ENCODE measurements around the gene FGFBP2. TPM values are rescaled to one million over a fixed set of nuclear protein-coding genes. Genes with fewer than 3 reads are reported as not detected.
A peak's percentile ranks its signal among the peaks of the same experiment; 100 is the strongest.

FGFBP2 gene
- total RNA-seq, 2 experiments from 2014 or later = not detected

DNA sequence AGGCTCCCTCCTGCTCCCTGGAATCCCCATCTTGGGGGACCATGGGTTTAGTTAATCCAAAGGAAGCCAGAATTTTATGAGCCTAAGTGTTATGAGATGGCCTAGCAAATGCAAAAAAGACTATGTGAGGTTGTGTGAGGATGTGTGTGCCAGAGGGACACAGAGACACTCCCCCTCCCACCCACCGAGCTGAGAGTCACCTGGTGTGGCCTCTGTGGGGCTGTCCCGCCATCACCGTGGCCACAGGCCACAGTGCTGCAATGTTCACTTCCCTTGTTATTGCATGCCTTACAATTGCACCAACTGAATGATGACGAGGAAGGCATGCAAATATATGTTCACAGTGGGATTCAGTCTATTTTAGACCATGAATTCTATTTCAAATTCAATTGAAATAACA, 601 bp upstream of the FGFBP2 start:
- intact Hi-C loops (cut with micrococcal nuclease) = loop anchor here (1.0 kb wide), 3 partner anchors 38 to 236 kb away; no protein-coding TSS in a partner anchor
- Mint-ChIP-seq H3K9me3 (no peaks in the 10 kb centered on the region), H3K27ac (no peak overlapping the region), H3K27me3 (ENCODE audit: low read depth) (peaks cover 2% of the 10 kb centered on the region), H3K36me3 (ENCODE audit: low read depth) (no peaks in the 10 kb centered on the region), H3K4me1 (ENCODE audit: low read depth) (peaks cover 11% of the 10 kb centered on the region), H3K4me3 (no peak overlapping the region)
- peak; percentile 57 for DNase-seq
- CTCF ChIA-PET = interaction anchor here (0.9 to 4.7 kb wide), 8 partner anchors 11 to 693 kb away, joined by 3 to 29 read pairs (median 4); no protein-coding TSS in a partner anchor

- H3K36me3 Mint-ChIP-seq (ENCODE audit: low read depth) = no peaks in the 10 kb centered on the region
- H3K4me3 Mint-ChIP-seq = no peak overlapping the region
- no peaks in the 10 kb centered on the region for H3K9me3 Mint-ChIP-seq
- no peak overlapping the region for H3K27ac Mint-ChIP-seq
- peaks cover 2% of the 10 kb centered on the region for H3K27me3 Mint-ChIP-seq (ENCODE audit: low read depth)
- intact Hi-C loops (cut with micrococcal nuclease) = no loop called here
- H3K4me1 Mint-ChIP-seq (ENCODE audit: low read depth) = peaks cover 11% of the 10 kb centered on the region
- peak; percentile 11 for DNase-seq
- CTCF ChIA-PET = interaction anchor here (0.7 to 4.7 kb wide), 5 partner anchors 9 to 156 kb away, joined by 3 to 29 read pairs (median 18); no protein-coding TSS in a partner anchor
These were observed 1.0 kb downstream of the FGFBP2 start for GRCh38 chr4:15961781-15962510.

- no peak for DNase-seq
These were observed 4.4 kb downstream of the FGFBP2 start for GRCh38 chr4:15958562-15958961.

DNA sequence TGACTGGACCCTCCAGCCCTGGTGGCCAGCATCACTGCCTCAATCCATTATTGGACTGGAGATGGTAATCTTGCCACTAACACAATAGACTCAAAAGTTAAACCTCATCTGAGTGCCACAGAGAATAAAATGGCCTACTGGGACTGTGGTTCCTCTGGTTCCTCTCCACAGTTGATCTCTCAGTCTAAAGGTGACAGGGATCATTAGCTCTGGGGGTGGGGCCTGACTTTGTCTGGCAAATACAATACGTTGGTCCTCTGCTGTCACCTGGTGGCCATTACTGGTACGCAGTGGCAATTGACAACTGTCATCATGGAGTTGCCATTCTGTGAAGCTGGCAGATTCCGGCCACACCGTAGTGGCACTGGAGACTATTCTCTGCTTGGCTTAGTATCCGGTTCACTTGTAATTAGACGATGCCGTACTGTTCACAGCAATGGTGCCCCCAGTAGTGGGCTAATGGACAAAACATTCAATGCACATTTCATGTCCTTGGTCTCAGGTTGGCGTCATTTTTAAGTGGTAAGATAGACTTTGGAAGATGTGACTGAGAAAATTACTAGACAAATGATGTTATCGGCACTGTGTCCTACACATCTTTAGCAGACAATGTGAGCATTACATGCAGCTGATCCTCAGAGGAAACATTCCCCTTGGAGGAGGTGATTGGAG, 6.7 kb downstream of the FGFBP2 start:
- Mint-ChIP-seq H3K27me3 (ENCODE audit: low read depth) (no peaks in the 10 kb centered on the region), H3K36me3 (ENCODE audit: low read depth) (no peaks in the 10 kb centered on the region), H3K9me3 (no peaks in the 10 kb centered on the region), H3K4me3 (no peak overlapping the region), H3K27ac (no peak overlapping the region), H3K4me1 (ENCODE audit: low read depth) (no peaks in the 10 kb centered on the region)
- intact Hi-C loops (cut with micrococcal nuclease) = loop anchor here (1.0 to 2.0 kb wide), 5 partner anchors 74 to 724 kb away; no protein-coding TSS in a partner anchor
- peak; percentile 93 for DNase-seq
- CTCF ChIA-PET = interaction anchor here (0.5 to 2.4 kb wide), 29 partner anchors 8 to 969 kb away, joined by 3 to 86 read pairs (median 4); partner anchors contain the start of gene FGFBP1

More at GRCh38 chr4:15958562-15958961, 4.4 kb downstream of the FGFBP2 start:
- CTCF ChIA-PET = interaction anchor here (0.9 to 1.5 kb wide), 6 partner anchors 12 to 500 kb away, joined by 3 to 8 read pairs (median 4); no protein-coding TSS in a partner anchor
- H3K4me3 Mint-ChIP-seq = no peak overlapping the region
- H3K9me3 Mint-ChIP-seq = no peaks in the 10 kb centered on the region
- no peaks in the 10 kb centered on the region for H3K27me3 Mint-ChIP-seq (ENCODE audit: low read depth)
- H3K27ac Mint-ChIP-seq = no peak overlapping the region
- H3K4me1 Mint-ChIP-seq (ENCODE audit: low read depth) = peaks cover 10% of the 10 kb centered on the region
- intact Hi-C loops (cut with micrococcal nuclease) = no loop called here
- no peaks in the 10 kb centered on the region for H3K36me3 Mint-ChIP-seq (ENCODE audit: low read depth)

DNA sequence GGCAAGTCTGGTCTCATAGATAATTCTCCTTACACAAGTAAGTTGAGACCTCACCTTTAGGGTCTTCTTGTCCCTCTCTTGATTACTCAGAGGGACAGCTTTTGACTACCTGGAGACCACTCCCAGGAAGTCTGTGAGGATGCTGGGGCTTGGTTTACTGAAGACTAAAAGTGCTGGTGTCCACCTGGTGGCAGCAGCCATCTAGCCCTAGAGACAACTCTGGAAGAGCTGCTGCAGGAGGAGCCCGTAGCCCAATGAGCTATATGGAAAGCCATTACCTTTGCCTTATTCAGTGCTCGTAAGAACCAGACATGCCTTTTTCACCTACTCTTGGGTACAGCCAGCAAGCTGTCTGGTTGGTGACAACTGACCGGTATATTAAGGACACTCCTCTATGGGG, 7.3 kb downstream of the FGFBP2 start:
- Mint-ChIP-seq H3K4me1 (ENCODE audit: low read depth) (no peaks in the 10 kb centered on the region), H3K36me3 (ENCODE audit: low read depth) (no peaks in the 10 kb centered on the region), H3K27ac (no peak overlapping the region), H3K27me3 (ENCODE audit: low read depth) (no peaks in the 10 kb centered on the region), H3K4me3 (no peak overlapping the region), H3K9me3 (no peaks in the 10 kb centered on the region)
- CTCF ChIA-PET = interaction anchor here (0.7 to 2.4 kb wide), 26 partner anchors 8 to 969 kb away, joined by 3 to 86 read pairs (median 4); partner anchors contain the start of gene FGFBP1
- DNase-seq = no peak
- intact Hi-C loops (cut with micrococcal nuclease) = loop anchor here (1.0 to 2.0 kb wide), 5 partner anchors 73 to 723 kb away; no protein-coding TSS in a partner anchor

DNA sequence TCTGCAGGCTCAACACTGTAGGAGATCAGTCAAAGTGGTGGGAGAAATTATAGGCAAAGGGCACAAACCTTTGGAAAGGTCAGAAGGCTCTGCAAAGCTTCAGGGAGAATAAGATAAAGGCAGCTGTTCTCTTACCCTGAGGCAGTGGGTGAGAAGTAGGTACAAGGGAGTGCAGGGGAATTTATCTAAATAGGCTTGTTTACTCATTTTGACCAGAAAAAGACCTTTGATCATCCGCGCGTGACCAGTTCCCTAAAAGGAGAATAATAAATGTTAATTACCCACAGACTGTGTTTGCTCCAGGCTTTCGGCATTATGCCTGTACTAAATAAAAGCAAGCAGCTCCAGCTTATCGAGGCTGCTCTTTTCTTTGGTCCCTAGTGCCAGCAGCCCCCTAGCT, 9.3 kb downstream of the FGFBP2 start:
- no peaks in the 10 kb centered on the region for H3K9me3 Mint-ChIP-seq
- DNase-seq = no peak
- CTCF ChIA-PET = interaction anchor here (1.0 to 2.9 kb wide), 5 partner anchors 14 to 221 kb away, joined by 3 to 19 read pairs (median 5); no protein-coding TSS in a partner anchor
- intact Hi-C loops (cut with micrococcal nuclease) = no loop called here
- H3K27ac Mint-ChIP-seq = no peak overlapping the region
- H3K36me3 Mint-ChIP-seq (ENCODE audit: low read depth) = no peaks in the 10 kb centered on the region
- no peaks in the 10 kb centered on the region for H3K4me1 Mint-ChIP-seq (ENCODE audit: low read depth)
- H3K4me3 Mint-ChIP-seq = no peak overlapping the region
- no peaks in the 10 kb centered on the region for H3K27me3 Mint-ChIP-seq (ENCODE audit: low read depth)

DNA sequence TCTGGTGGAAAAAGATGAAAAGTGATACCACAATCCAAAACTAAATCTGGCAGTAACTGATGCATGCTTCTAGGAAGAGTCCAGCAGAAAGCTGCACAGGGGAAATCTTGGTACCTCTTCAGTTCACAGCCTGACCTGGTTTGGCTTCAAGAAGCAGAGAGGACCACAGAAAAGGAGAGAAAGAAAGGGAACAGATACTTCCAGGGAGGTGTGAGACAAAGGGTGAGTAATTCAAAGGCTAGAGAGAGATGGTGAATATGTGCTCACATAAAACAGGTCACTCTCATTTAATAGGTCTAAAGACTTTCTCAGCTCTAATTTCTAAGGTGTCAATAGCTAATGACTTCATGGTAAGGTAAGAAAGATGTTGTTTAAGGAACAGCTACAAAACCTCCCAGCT, 11.2 kb downstream of the FGFBP2 start:
- DNase-seq = no peak
- CTCF ChIA-PET = interaction anchor here (0.7 to 2.9 kb wide), 2 partner anchors 69 to 200 kb away, joined by 3 to 18 read pairs; no protein-coding TSS in a partner anchor

DNA sequence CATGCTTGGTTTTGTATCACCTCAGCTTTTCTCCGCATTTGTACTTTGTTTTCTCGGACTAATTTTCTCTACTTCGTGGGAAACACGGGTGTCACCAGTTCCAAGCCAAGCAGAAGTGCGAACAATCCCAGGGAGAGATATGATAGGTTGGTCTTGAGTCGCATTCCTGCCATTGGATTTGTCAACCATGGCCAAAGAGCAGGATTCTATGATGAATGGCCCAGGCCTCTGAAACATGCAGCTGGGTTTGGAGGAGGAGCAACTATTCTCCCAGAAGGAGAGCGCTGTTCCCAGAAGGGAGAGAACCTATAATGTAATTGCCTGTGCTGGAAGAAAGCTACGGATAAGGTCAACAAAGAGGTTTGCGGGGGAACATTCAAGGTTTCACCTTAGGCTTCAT, 14.1 kb downstream of the FGFBP2 start:
- no peak overlapping the region for H3K4me3 Mint-ChIP-seq
- H3K27me3 Mint-ChIP-seq (ENCODE audit: low read depth) = no peaks in the 10 kb centered on the region
- CTCF ChIA-PET = interaction anchor here (0.5 to 1.3 kb wide), 3 partner anchors 66 to 358 kb away, joined by 3 to 7 read pairs (median 4); no protein-coding TSS in a partner anchor
- no peaks in the 10 kb centered on the region for H3K9me3 Mint-ChIP-seq
- no peaks in the 10 kb centered on the region for H3K4me1 Mint-ChIP-seq (ENCODE audit: low read depth)
- no peak overlapping the region for H3K27ac Mint-ChIP-seq
- no peak for DNase-seq
- intact Hi-C loops (cut with micrococcal nuclease) = no loop called here
- no peaks in the 10 kb centered on the region for H3K36me3 Mint-ChIP-seq (ENCODE audit: low read depth)

More for the DNA sequence above, 11.2 kb downstream of the FGFBP2 start:
- H3K4me3 Mint-ChIP-seq = no peak overlapping the region
- no peak overlapping the region for H3K27ac Mint-ChIP-seq
- intact Hi-C loops (cut with micrococcal nuclease) = no loop called here
- H3K4me1 Mint-ChIP-seq (ENCODE audit: low read depth) = no peaks in the 10 kb centered on the region
- no peaks in the 10 kb centered on the region for H3K27me3 Mint-ChIP-seq (ENCODE audit: low read depth)
- no peaks in the 10 kb centered on the region for H3K9me3 Mint-ChIP-seq
- H3K36me3 Mint-ChIP-seq (ENCODE audit: low read depth) = no peaks in the 10 kb centered on the region

- Mint-ChIP-seq H3K36me3 (ENCODE audit: low read depth) (no peaks in the 10 kb centered on the region), H3K27me3 (ENCODE audit: low read depth) (no peaks in the 10 kb centered on the region), H3K4me3 (no peak overlapping the region), H3K4me1 (ENCODE audit: low read depth) (no peaks in the 10 kb centered on the region), H3K27ac (no peak overlapping the region), H3K9me3 (no peaks in the 10 kb centered on the region)
- CTCF ChIA-PET = interaction anchor here (1.0 kb wide), 2 partner anchors 9 to 142 kb away, joined by 3 to 4 read pairs; no protein-coding TSS in a partner anchor
- intact Hi-C loops (cut with micrococcal nuclease) = no loop called here
- DNase-seq = no peak
These were observed 15.3 kb downstream of the FGFBP2 start for GRCh38 chr4:15947684-15948083.

DNA sequence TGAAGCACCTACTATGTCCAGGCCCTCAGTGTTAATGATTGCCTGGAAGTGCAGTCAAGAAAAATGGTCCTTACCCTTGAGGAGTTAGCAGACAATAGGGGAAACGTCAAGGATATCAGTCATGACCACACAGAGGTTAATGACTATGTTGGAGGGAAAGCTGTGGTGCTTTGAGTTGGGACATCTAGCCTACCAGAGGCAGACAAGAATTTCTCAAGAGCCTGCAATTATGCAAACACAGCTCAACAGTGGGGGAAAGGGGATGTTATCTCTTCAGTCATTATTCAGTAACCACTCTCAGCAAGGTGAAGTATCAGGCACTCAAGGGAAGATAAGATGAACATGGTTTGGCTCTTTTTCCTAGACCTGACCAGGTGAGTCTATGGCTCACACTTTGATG, 17.5 kb downstream of the FGFBP2 start:
- Mint-ChIP-seq H3K27me3 (ENCODE audit: low read depth) (no peaks in the 10 kb centered on the region), H3K27ac (no peak overlapping the region), H3K4me1 (ENCODE audit: low read depth) (no peaks in the 10 kb centered on the region), H3K9me3 (no peaks in the 10 kb centered on the region), H3K36me3 (ENCODE audit: low read depth) (no peaks in the 10 kb centered on the region), H3K4me3 (no peak overlapping the region)
- no peak for DNase-seq
- CTCF ChIA-PET = interaction anchor here (0.6 to 1.9 kb wide), 3 partner anchors 10 to 73 kb away, joined by 3 to 6 read pairs (median 4); no protein-coding TSS in a partner anchor
- intact Hi-C loops (cut with micrococcal nuclease) = no loop called here

- intact Hi-C loops (cut with micrococcal nuclease) = no loop called here
- no peaks in the 10 kb centered on the region for H3K27me3 Mint-ChIP-seq (ENCODE audit: low read depth)
- CTCF ChIA-PET = interaction anchor here (0.6 to 1.9 kb wide), 2 partner anchors 11 to 73 kb away, joined by 3 to 6 read pairs; no protein-coding TSS in a partner anchor
- H3K27ac Mint-ChIP-seq = no peak overlapping the region
- no peaks in the 10 kb centered on the region for H3K9me3 Mint-ChIP-seq
- H3K4me3 Mint-ChIP-seq = no peak overlapping the region
- H3K4me1 Mint-ChIP-seq (ENCODE audit: low read depth) = no peaks in the 10 kb centered on the region
- no peak for DNase-seq
- H3K36me3 Mint-ChIP-seq (ENCODE audit: low read depth) = no peaks in the 10 kb centered on the region
These were observed 18.1 kb downstream of the FGFBP2 start for GRCh38 chr4:15944895-15945294.

GRCh38 chr4:15942283-15942682, 20.7 kb downstream of the FGFBP2 start:
- intact Hi-C loops (cut with micrococcal nuclease) = no loop called here
- Mint-ChIP-seq H3K4me3 (no peak overlapping the region), H3K9me3 (no peaks in the 10 kb centered on the region), H3K27me3 (ENCODE audit: low read depth) (no peaks in the 10 kb centered on the region), H3K4me1 (ENCODE audit: low read depth) (no peaks in the 10 kb centered on the region), H3K27ac (no peak overlapping the region), H3K36me3 (ENCODE audit: low read depth) (no peaks in the 10 kb centered on the region)
- no peak for DNase-seq
- CTCF ChIA-PET = interaction anchor here (1.2 kb wide), 1 partner anchor 59 kb away, joined by 4 read pairs; no protein-coding TSS in a partner anchor

All from activated naive CD4-positive, alpha-beta T cell treated with anti-CD3 and anti-CD28 coated beads for 36 hours (primary cell).